Testis (tissue), 2 donors: ENCODE measurements around the gene COL5A1.

ENCODE experiments used
- CTCF ChIP-seq, 3 experiments: fragments of 450-650 bp in 2 of 3; fragments of 200-600 bp in 1 of 3; sonication (generic) in 1 of 3; IDR thresholded peaks; one replicate each; pipeline ENCODE4 v1.5.1; 2016 to 2019; ENCODE audit warnings: antibody characterized with exemption in 3 of 3, mild to moderate bottlenecking in 2 of 3, moderate library complexity in 1 of 3
- POLR2A ChIP-seq: fragments of 450-650 bp; IDR thresholded peaks from one replicate; pipeline ENCODE4 v1.6.1; 2017; ENCODE audit warnings: antibody characterized with exemption, mild to moderate bottlenecking, moderate library complexity

DNA sequence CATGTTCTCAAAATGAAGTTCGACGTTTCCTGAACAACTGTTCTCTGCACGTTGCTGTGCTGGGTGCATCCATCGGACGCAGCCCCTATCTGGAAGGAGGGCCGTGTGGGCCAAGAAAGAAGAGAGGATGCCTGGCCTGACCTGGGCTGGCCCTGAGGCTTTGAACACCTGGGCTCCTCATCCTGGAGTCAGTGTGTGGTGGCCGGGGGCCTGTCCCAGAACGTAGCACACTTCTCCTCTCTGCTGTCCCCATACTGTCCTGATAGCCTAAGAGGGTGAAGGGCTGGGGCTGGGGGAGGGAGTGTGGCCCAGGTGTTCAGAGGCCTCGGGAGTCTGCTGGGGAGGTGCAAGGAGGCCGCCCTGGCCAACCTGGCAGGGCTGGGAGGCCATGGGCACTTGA is 21.5 kb downstream of the COL5A1 start:
- TF ChIP-seq POLR2A (no peak), CTCF (IDR thresholded peaks at IDR 0.05) (no peak)
